GM12874 (cell line): ENCODE measurements around the gene PMVK.

Experiments
- TF ChIP-seq, protein P1 (sequence below): IDR thresholded peaks from 2 replicates; pipeline ENCODE4 v1.5.1; 2011; ENCODE audit warnings: low read depth, mild to moderate bottlenecking, control low read depth, low read length, moderate library complexity; ENCODE audit not compliant: insufficient read depth

PMVK gene

DNA sequence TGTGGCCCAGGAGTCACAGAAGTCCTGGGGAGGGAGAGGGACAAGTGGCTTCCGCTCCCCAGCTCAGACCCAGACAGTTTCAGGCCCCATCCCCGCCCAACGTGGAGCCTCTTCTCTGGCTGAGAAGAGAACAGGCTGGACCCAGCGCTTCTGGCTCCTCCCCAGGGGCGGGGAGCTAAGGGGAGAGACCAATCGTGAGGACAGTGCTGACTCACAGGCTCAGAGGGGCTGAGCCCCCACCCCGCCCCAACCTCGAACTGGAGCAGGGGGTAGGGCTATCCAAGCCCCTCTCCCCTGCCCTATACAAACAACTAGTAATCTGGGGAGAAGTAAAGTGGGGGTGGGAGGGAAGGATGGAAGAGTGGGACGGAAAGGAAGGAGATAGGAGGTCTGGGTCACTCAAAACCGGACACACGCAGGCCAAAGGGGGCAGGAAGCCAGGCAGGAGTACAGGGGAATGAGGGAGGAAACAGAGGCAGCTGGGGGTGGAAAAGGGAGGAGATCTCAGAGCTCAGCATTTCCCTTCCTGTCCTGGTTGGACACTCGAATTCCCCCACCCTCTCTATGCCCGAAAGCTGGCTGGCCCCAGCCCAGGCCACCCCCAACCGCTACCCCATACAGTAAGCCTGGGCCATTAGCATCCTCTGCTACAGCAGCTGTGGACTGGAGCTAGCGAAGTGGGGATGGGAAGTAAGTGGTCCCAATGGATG is 34.3 kb upstream of the PMVK start, which contains the start of gene SHC1:
Gene SHC1, minus strand, starts transcription at position 117 of the 710 bp plus-strand sequence. CDS start 221 bp downstream, outside the sequence.
- TF ChIP-seq, protein P1, sequence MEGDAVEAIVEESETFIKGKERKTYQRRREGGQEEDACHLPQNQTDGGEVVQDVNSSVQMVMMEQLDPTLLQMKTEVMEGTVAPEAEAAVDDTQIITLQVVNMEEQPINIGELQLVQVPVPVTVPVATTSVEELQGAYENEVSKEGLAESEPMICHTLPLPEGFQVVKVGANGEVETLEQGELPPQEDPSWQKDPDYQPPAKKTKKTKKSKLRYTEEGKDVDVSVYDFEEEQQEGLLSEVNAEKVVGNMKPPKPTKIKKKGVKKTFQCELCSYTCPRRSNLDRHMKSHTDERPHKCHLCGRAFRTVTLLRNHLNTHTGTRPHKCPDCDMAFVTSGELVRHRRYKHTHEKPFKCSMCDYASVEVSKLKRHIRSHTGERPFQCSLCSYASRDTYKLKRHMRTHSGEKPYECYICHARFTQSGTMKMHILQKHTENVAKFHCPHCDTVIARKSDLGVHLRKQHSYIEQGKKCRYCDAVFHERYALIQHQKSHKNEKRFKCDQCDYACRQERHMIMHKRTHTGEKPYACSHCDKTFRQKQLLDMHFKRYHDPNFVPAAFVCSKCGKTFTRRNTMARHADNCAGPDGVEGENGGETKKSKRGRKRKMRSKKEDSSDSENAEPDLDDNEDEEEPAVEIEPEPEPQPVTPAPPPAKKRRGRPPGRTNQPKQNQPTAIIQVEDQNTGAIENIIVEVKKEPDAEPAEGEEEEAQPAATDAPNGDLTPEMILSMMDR, result no peak

DNA sequence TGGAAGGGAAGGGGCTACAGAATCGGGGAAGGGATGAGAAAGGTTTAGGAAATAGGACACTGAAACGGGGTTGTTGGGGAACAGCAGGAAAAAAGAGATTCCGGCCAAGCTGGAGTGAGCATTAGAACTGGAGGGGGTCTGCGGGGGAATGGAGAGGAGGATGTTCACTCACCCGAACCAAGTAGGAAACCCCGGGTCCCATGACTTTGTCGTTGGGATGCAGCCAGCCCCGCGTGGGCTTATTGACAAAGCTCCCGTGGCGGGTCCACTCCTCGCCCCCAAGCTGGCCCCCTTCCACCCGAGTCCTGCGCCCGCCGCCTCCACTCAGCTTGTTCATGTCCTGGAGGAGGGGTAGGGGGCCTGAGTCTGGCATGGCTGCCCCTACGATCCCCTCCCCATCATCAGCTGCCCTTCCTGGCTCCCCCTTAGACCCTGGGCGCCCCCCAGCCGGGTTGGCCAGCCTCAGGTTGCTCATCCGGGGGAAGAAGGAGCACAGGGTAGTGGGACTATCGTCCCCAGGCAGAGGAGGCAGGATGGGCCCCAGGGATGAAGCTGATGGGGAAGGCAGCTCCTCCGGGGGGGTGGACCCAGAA is 33.4 kb upstream of the PMVK start:
- TF ChIP-seq, protein P1, result no peak

- TF ChIP-seq, protein P1, result no peak
These were observed 32.7 kb upstream of the PMVK start for GRCh38 chr1:154969246-154969645.

- TF ChIP-seq, protein P1, result no peak
These were observed 32.2 kb upstream of the PMVK start for GRCh38 chr1:154968731-154969130.

- TF ChIP-seq, protein P1, result no peak
These were observed 30.9 kb upstream of the PMVK start for GRCh38 chr1:154967331-154967950.

DNA sequence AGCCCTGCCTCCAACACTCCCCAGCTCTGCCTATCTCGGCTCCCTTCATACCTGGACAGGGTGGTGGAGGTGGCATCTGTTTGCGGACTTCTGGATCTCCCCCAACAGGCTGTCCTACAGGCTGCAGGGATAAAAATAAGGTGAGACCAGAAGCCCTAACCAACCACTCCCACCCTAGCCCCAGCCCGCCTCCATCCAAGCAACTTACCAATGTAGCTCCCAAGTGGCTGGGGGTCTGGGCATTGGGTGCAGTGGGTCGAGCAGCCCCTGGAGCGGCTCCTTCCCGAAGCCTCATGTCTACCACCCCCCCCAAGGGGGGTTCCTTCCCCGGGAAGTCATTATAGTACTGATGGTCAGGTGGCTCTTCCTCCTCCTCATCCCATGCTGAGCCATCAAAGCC is 29.6 kb upstream of the PMVK start:
- TF ChIP-seq, protein P1, result no peak

GRCh38 chr1:154964359-154964758 is 27.8 kb upstream of the PMVK start:
- TF ChIP-seq, protein P1, result no peak
